GM12873 (cell line): ENCODE results near the gene PIEZO2.

Experiments
- TF ChIP-seq, protein P1 (sequence below): IDR thresholded peaks from 2 replicates; pipeline ENCODE4 v1.5.1; 2012; ENCODE audit warnings: low read depth, mild to moderate bottlenecking, moderate library complexity, low read length, control low read depth; ENCODE audit not compliant: insufficient read depth; ENCODE audit errors: missing control alignments

PIEZO2 gene

GRCh38 chr18:10805587-10806118 lies 343.7 kb downstream of the PIEZO2 start:
- TF ChIP-seq, protein P1, sequence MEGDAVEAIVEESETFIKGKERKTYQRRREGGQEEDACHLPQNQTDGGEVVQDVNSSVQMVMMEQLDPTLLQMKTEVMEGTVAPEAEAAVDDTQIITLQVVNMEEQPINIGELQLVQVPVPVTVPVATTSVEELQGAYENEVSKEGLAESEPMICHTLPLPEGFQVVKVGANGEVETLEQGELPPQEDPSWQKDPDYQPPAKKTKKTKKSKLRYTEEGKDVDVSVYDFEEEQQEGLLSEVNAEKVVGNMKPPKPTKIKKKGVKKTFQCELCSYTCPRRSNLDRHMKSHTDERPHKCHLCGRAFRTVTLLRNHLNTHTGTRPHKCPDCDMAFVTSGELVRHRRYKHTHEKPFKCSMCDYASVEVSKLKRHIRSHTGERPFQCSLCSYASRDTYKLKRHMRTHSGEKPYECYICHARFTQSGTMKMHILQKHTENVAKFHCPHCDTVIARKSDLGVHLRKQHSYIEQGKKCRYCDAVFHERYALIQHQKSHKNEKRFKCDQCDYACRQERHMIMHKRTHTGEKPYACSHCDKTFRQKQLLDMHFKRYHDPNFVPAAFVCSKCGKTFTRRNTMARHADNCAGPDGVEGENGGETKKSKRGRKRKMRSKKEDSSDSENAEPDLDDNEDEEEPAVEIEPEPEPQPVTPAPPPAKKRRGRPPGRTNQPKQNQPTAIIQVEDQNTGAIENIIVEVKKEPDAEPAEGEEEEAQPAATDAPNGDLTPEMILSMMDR, result no peak

GRCh38 chr18:10804126-10804525 lies 345.2 kb downstream of the PIEZO2 start:
- TF ChIP-seq, protein P1, result no peak

GRCh38 chr18:10798727-10799550 lies 350.4 kb downstream of the PIEZO2 start:
- TF ChIP-seq, protein P1, result no peak

DNA sequence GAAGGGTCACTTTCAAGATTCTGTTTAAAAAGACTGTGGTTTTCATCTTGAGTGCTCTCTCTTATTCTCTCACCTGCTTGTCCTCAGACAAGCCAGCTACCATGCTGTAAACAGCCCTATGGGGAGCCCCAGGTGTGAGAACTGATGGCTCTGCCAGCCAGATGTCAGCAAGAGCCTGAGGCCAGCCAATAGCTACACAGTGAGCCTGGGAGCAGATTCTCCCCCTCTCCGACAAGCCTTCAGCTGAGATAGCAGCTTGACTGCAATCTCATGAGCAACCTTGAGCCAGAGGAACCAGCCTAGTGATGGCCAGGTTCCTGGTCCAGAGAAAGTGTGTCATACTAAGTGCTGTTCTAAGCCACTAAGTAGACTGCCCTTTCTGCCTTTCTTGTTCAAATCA lies 351.5 kb downstream of the PIEZO2 start:
- TF ChIP-seq, protein P1, result no peak

DNA sequence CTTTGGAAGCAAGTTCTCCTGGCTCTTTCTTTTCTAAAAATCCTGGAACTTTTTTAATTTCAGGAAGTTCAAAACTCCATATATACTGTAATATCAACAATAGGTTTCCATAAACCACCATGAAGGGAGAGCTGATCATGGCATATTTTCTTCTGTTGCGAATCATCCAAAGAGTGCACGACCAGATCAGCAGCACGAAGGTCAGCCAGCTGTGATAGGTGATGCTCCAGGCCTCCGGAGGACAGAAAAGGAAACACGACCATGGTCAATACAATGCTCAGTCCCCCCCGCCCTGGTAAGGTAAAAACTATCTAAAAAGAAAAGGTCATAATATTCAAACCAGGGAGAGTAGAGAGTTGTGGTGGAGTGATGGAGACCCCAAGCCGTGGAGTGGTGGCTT lies 354.6 kb downstream of the PIEZO2 start:
- TF ChIP-seq, protein P1, result no peak

DNA sequence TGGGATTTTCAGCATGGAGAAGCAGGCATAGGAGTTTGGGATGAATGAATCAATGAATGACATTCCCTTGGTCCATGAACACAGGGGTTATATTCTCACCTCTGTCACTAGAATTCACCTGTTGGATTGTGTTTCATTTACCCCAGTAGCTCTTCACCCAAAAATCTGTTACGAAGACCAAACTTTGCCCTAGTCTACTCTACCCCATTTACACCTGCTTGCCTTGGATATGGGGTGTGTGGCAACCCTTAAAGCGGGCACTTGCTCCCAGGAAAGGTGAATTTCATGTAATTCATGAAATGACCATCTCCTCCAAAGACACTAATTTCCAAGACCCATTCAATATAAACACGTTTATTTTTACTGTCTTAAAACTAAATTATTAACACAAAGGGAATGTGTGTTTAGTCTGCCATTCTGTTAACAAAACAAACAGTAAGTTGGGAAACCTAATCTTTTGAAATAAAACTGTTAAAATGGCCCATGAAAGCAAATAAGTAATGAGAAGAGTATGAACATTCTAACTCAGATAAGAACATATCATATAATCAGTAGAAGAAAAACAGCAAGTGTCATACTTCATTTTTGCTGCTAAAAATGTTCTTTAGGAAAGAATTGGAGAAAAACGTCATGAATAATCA lies 355.5 kb downstream of the PIEZO2 start:
- TF ChIP-seq, protein P1, result no peak

- TF ChIP-seq, protein P1, result no peak
These were observed 357.2 kb downstream of the PIEZO2 start for GRCh38 chr18:10792181-10792580.
